ENCODE data around the gene LRFN5. TPM values are rescaled to one million over a fixed set of nuclear protein-coding genes. Genes with fewer than 3 reads are reported as not detected.

LRFN5 gene
- total and polyA plus RNA-seq, 2 experiments from 2014 or later = 1.9 to 6.8 TPM

- TF ChIP-seq, protein P1, sequence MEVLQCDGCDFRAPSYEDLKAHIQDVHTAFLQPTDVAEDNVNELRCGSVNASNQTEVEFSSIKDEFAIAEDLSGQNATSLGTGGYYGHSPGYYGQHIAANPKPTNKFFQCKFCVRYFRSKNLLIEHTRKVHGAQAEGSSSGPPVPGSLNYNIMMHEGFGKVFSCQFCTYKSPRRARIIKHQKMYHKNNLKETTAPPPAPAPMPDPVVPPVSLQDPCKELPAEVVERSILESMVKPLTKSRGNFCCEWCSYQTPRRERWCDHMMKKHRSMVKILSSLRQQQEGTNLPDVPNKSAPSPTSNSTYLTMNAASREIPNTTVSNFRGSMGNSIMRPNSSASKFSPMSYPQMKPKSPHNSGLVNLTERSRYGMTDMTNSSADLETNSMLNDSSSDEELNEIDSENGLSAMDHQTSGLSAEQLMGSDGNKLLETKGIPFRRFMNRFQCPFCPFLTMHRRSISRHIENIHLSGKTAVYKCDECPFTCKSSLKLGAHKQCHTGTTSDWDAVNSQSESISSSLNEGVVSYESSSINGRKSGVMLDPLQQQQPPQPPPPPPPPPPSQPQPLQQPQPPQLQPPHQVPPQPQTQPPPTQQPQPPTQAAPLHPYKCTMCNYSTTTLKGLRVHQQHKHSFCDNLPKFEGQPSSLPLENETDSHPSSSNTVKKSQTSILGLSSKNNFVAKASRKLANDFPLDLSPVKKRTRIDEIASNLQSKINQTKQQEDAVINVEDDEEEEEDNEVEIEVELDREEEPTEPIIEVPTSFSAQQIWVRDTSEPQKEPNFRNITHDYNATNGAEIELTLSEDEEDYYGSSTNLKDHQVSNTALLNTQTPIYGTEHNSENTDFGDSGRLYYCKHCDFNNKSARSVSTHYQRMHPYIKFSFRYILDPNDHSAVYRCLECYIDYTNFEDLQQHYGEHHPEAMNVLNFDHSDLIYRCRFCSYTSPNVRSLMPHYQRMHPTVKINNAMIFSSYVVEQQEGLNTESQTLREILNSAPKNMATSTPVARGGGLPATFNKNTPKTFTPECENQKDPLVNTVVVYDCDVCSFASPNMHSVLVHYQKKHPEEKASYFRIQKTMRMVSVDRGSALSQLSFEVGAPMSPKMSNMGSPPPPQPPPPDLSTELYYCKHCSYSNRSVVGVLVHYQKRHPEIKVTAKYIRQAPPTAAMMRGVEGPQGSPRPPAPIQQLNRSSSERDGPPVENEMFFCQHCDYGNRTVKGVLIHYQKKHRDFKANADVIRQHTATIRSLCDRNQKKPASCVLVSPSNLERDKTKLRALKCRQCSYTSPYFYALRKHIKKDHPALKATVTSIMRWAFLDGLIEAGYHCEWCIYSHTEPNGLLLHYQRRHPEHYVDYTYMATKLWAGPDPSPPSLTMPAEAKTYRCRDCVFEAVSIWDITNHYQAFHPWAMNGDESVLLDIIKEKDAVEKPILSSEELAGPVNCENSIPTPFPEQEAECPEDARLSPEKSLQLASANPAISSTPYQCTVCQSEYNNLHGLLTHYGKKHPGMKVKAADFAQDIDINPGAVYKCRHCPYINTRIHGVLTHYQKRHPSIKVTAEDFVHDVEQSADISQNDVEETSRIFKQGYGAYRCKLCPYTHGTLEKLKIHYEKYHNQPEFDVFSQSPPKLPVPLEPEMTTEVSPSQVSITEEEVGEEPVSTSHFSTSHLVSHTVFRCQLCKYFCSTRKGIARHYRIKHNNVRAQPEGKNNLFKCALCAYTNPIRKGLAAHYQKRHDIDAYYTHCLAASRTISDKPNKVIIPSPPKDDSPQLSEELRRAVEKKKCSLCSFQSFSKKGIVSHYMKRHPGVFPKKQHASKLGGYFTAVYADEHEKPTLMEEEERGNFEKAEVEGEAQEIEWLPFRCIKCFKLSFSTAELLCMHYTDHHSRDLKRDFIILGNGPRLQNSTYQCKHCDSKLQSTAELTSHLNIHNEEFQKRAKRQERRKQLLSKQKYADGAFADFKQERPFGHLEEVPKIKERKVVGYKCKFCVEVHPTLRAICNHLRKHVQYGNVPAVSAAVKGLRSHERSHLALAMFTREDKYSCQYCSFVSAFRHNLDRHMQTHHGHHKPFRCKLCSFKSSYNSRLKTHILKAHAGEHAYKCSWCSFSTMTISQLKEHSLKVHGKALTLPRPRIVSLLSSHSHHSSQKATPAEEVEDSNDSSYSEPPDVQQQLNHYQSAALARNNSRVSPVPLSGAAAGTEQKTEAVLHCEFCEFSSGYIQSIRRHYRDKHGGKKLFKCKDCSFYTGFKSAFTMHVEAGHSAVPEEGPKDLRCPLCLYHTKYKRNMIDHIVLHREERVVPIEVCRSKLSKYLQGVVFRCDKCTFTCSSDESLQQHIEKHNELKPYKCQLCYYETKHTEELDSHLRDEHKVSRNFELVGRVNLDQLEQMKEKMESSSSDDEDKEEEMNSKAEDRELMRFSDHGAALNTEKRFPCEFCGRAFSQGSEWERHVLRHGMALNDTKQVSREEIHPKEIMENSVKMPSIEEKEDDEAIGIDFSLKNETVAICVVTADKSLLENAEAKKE (CRISPR knock-in tag; IDR thresholded peaks at IDR 0.05) = peak; percentile 57; the same call in 1 of the 2 replicates
- TF ChIP-seq POLR2AphosphoS5 (IDR thresholded peaks at IDR 0.05; ENCODE audit: low read depth) (peak; percentile 13; the same call in 1 of the 2 replicates), EZH2 (IDR thresholded peaks at IDR 0.05; ENCODE audit: low read depth, unreplicated experiment) (no peak), JUNB (IDR thresholded peaks at IDR 0.05; ENCODE audit: unreplicated experiment) (no peak), ZNF114 (CRISPR knock-in tag; IDR thresholded peaks at IDR 0.05) (no peak)
- TF ChIP-seq, protein P2, sequence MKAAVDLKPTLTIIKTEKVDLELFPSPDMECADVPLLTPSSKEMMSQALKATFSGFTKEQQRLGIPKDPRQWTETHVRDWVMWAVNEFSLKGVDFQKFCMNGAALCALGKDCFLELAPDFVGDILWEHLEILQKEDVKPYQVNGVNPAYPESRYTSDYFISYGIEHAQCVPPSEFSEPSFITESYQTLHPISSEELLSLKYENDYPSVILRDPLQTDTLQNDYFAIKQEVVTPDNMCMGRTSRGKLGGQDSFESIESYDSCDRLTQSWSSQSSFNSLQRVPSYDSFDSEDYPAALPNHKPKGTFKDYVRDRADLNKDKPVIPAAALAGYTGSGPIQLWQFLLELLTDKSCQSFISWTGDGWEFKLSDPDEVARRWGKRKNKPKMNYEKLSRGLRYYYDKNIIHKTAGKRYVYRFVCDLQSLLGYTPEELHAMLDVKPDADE (IDR thresholded peaks at IDR 0.05) = no peak
- TF ChIP-seq, protein P3, sequence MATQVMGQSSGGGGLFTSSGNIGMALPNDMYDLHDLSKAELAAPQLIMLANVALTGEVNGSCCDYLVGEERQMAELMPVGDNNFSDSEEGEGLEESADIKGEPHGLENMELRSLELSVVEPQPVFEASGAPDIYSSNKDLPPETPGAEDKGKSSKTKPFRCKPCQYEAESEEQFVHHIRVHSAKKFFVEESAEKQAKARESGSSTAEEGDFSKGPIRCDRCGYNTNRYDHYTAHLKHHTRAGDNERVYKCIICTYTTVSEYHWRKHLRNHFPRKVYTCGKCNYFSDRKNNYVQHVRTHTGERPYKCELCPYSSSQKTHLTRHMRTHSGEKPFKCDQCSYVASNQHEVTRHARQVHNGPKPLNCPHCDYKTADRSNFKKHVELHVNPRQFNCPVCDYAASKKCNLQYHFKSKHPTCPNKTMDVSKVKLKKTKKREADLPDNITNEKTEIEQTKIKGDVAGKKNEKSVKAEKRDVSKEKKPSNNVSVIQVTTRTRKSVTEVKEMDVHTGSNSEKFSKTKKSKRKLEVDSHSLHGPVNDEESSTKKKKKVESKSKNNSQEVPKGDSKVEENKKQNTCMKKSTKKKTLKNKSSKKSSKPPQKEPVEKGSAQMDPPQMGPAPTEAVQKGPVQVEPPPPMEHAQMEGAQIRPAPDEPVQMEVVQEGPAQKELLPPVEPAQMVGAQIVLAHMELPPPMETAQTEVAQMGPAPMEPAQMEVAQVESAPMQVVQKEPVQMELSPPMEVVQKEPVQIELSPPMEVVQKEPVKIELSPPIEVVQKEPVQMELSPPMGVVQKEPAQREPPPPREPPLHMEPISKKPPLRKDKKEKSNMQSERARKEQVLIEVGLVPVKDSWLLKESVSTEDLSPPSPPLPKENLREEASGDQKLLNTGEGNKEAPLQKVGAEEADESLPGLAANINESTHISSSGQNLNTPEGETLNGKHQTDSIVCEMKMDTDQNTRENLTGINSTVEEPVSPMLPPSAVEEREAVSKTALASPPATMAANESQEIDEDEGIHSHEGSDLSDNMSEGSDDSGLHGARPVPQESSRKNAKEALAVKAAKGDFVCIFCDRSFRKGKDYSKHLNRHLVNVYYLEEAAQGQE (IDR thresholded peaks at IDR 0.05; ENCODE audit: unreplicated experiment) = no peak
Observed at GRCh38 chr14:41604721-41605531, 1.8 kb upstream of the LRFN5 start (continued).

Measured in GM23338 (cell line).